Stimulated activated CD4-positive, alpha-beta T cell treated with anti-CD3 and anti-CD28 coated beads, Interleukin-12 subunit alpha, Interleukin-12 subunit beta, amount 100 ng/mL, for 48 hours (primary cell): ENCODE data around the gene EVC.

Experiments
- DNase-seq, 3 donors: peaks; one replicate each; pipeline ENCODE4 v3.0.0-alpha.2; 2020; ENCODE audit warnings: low read depth in 2 of 3, low spot score in 1 of 3

EVC gene

GRCh38 chr4:5784960-5785611, 74.1 kb downstream of the EVC start:
- DNase-seq = no peak

- DNase-seq = no peak
Observed at GRCh38 chr4:5785806-5786680, 75.0 kb downstream of the EVC start.

GRCh38 chr4:5787311-5787710, 76.3 kb downstream of the EVC start:
- no peak for DNase-seq

- DNase-seq = no peak
Observed at GRCh38 chr4:5788144-5788543, 77.1 kb downstream of the EVC start.

- no peak for DNase-seq
Observed at GRCh38 chr4:5789141-5789540, 78.1 kb downstream of the EVC start.

- no peak for DNase-seq
Observed at GRCh38 chr4:5790546-5790857, 79.5 kb downstream of the EVC start.

- DNase-seq = no peak
Observed at GRCh38 chr4:5791654-5792053, 80.7 kb downstream of the EVC start.

- DNase-seq = no peak
Observed at GRCh38 chr4:5793514-5793913, 82.5 kb downstream of the EVC start.

- DNase-seq = no peak
Observed at GRCh38 chr4:5795580-5795979, 84.6 kb downstream of the EVC start.

- DNase-seq = no peak
Observed at GRCh38 chr4:5796976-5797375, 86.0 kb downstream of the EVC start.

- no peak for DNase-seq
Observed at GRCh38 chr4:5797866-5798265, 86.9 kb downstream of the EVC start.

- DNase-seq = no peak
Observed at GRCh38 chr4:5798462-5798861, 87.5 kb downstream of the EVC start.

GRCh38 chr4:5798946-5799345, 87.9 kb downstream of the EVC start:
- DNase-seq = no peak

GRCh38 chr4:5799406-5799805, 88.4 kb downstream of the EVC start:
- DNase-seq = no peak

GRCh38 chr4:5800496-5800895, 89.5 kb downstream of the EVC start:
- no peak for DNase-seq

- DNase-seq = no peak
Observed at GRCh38 chr4:5801696-5802095, 90.7 kb downstream of the EVC start.

- no peak for DNase-seq
Observed at GRCh38 chr4:5802565-5802964, 91.6 kb downstream of the EVC start.

GRCh38 chr4:5804656-5805055, 93.7 kb downstream of the EVC start:
- DNase-seq = no peak

- DNase-seq = no peak
Observed at GRCh38 chr4:5805270-5805669, 94.3 kb downstream of the EVC start.

- DNase-seq = no peak
Observed at GRCh38 chr4:5808081-5808741, 97.2 kb downstream of the EVC start.

GRCh38 chr4:5809216-5809776, 98.3 kb downstream of the EVC start:
- DNase-seq = no peak

GRCh38 chr4:5810151-5810550, 99.2 kb downstream of the EVC start:
- no peak for DNase-seq
